Measurements from ENCODE around the gene GIMAP5.

Gene GIMAP5

DNA sequence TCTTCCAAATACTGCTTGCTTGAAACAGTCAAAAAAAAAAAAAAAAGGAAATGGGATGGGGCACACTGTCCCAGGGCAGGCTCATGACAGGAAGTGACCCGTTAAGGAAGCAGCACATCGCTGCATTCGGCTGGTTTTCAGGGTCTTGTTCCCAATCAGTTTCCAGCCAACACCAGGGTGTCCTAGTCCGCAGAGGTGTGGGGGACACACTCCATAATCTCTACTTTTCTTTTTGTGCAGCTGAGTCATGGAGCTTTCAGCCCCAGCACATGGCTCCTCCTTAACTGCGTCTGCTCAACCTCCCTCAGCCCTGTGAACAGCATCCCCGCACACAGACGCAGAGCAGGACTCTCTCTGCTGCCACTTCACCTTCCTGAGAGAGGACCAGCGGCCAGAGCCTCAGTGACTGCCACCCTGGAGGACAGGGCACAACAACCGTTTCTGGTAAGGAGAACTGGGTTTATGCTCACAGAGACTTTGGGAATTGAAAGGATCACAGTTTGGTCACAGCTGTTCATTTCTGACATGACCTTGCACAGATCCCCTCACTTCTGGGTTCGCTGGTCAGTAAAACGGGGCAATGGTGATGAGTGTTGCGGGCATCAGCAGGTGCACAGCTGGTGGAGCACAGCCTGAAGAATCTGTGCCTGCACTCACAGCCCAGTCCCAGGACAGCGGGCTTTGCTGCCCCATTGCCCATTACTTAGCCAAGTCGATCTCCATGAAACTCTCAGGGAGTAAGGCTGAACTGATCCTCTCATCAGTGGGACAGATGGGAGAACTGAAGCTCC lies at the start of gene GIMAP5:
Gene GIMAP5, plus strand, starts transcription at position 154 of the 791 bp plus-strand sequence. CDS start 3,467 bp downstream, outside the sequence.
- no peak within 1 kb of the TSS for H3K4me3 ChIP-seq (ENCODE audit: low read depth, low read length)

DNA sequence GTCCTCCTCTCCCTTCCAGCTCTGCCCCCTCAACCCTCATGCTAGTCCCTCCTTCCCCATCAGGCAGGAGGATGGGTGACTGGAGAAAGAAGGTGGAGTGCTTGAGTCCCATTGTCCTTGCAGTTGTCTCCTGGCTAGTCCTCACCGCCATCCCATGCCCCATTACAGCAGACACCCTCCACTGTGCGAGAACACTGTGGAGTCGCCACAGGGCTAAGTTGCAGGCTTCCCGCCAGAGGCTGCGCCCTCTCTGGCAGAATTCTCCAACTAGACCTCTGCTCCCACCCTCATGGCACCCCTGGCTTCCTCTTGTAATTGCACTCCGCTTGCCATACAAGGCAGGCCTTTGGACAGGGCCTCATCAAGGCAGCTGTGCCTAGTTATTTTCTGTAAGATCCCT lies 48.6 kb upstream of the GIMAP5 start:
- no peak overlapping the region for H3K4me3 ChIP-seq (ENCODE audit: low read depth, low read length)

DNA sequence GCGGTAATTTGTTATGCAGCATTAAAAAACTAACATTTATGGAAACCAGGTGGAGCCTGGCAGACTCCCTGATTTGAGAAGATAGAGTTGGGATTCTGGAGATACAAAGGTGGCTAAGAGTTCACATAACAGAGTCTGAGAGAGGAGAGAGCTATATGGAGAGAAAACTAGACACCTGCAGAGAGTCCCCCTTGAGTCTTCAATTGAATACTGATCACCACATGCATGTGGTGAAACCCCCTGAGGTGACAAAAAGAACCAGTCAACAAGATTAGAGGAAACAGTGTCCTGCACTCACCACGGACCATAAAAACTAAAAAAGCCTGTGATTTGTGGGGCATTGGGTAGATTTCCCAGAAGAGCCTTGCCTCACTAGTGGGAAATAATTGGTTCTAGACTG lies 41.6 kb upstream of the GIMAP5 start:
- H3K4me3 ChIP-seq (ENCODE audit: low read depth, low read length): no peak overlapping the region

DNA sequence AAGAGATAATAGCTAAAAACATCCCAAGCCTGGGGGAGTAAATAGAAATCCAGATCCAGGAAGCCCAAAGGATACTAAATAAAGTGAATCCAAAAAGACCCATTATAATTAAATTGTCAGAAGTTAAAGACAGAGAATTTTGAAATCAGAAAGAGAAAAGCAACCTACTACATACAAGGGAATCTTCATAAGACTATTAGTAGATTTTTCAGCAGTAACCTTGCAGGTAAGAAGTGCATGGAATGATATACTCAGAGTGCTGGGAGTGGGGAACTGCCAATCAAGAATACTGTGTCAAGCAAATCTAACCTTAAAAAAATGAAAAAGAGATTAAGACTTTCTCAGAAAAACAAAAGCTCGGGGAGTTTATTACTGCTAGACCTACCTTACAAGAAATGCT lies 34.0 kb upstream of the GIMAP5 start:
- no peak overlapping the region for H3K4me3 ChIP-seq (ENCODE audit: low read depth, low read length)

DNA sequence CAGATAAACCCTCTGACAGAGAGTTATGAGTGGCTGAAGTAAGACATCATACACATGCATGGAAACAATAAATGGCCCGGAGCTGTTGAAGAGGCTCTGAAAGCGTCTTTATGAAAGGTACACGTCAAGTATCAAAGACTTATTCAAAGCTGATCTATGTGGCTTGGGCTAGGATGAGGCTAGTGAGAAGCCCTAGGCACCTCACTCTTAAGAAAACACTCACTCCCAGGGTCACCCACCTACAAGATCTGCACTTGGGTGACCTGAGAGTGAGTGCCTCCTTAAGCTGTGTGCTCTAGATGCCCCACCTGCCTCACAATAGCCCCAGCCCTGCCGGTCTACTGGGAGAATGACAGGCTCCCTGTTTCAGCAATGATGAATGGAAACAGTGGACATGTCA lies 21.9 kb upstream of the GIMAP5 start:
- no peak overlapping the region for H3K4me3 ChIP-seq (ENCODE audit: low read depth, low read length)

DNA sequence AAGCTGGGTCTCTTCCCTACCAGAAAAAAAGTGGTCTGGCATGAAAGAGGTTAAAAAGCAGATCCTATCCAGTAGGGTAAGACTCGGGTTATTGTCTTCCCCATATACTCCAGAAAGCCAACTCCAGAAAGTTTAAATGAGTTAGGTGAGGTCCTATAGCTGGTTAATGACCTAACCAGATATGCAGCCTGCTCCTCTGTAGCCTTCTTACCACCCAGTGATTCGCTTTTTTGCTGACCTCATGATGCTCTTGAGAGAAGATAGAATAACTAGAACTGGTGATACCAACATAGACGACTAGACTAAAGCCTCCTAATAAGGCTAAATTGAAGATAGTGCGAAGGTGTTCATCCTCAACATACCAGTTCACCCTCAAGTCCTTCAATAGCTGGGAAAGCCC lies 21.5 kb upstream of the GIMAP5 start:
- no peak overlapping the region for H3K4me3 ChIP-seq (ENCODE audit: low read depth, low read length)

DNA sequence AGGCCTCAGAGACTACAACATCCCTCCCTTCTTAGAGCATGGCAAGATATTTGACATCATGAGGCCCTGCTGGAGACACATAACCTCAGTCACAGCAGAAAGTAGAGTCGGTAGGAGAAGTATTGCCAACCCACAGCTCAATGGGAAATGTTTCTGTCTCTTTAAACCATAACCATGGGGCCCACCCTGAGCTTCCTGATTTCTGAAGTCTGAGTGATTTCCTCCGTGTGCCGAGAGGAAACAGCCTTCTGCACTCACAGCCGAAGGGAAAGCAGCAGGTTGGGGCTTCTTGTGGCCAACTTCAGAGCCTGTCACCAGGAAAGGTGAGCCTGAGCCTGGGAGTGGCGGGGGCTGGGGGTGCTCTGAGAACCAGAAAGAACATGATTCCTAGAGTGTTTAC lies 20.9 kb upstream of the GIMAP5 start, which contains the start of gene GIMAP1:
Gene GIMAP1, plus strand, starts transcription at position 246 of the 400 bp plus-strand sequence. CDS start 2,435 bp downstream, outside the sequence.
- no peak within 1 kb of the TSS for H3K4me3 ChIP-seq (ENCODE audit: low read depth, low read length)

DNA sequence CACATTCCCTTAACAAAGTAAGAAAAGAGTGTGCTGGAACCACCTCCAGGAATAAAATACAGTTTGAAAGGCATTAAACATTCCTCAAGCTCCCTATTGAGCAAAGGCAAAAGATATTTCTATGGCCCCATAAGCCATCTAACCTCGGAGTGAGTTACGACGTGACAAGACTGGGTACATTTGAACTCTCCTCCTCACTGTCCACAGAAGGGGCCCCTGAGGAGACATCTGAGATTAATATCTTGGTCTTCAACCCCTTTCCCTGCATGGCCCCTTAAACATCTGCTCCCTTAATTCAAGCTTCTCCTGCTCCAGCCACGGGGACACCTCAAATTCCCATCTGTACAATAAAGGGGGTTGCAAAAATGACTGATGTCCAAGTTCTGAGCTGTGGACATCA lies 20.3 kb upstream of the GIMAP5 start:
- H3K4me3 ChIP-seq (ENCODE audit: low read depth, low read length): no peak overlapping the region

DNA sequence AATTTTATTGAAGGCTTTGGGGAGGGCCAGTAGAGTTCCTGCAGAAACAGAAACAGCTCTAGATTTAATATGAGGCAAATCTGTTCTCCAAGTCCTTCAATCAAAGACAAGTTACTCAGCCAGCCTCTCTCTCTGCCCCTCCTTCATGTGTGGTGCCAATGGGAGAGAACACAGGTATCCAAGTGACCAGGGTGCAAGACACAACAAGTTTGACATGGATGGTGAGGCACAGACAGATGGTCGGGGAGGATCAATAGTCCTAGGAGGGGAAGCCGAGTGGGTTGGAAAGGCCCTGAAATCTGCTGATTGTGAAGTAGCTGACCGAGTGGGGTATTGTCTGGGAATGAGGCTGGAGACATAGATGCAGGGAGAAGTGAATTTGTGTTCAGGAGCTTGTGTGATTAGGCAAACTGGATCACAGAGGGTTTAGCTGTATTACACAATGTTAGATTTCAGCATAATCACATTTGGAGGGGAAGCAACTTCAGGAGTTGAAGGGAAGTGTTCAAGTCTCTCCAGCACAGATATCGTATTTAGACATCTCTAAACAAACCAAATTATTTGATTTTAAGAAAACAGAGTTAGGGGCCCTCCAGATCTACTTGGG lies 19.3 kb upstream of the GIMAP5 start:
- H3K4me3 ChIP-seq (ENCODE audit: low read depth, low read length): no peak overlapping the region

DNA sequence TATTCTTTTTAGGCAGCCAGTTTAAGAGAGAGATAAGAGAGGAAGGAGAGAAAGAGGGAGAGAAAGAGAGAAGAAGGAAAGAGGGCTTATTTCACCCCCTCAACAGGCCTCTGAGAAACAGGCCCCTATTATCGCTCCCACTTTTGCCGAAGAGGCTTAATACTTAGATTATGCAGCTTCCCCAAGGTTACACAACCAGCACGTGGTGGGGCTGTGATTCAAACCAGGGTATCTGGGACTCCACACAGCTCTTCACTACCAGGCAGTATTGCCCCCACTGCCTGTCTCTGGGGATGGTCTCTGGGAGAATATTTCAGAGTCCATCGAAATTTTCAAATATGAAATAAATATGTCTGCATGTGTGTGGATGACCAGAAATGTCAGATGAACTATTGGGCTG lies 17.8 kb upstream of the GIMAP5 start:
- no peak overlapping the region for H3K4me3 ChIP-seq (ENCODE audit: low read depth, low read length)

DNA sequence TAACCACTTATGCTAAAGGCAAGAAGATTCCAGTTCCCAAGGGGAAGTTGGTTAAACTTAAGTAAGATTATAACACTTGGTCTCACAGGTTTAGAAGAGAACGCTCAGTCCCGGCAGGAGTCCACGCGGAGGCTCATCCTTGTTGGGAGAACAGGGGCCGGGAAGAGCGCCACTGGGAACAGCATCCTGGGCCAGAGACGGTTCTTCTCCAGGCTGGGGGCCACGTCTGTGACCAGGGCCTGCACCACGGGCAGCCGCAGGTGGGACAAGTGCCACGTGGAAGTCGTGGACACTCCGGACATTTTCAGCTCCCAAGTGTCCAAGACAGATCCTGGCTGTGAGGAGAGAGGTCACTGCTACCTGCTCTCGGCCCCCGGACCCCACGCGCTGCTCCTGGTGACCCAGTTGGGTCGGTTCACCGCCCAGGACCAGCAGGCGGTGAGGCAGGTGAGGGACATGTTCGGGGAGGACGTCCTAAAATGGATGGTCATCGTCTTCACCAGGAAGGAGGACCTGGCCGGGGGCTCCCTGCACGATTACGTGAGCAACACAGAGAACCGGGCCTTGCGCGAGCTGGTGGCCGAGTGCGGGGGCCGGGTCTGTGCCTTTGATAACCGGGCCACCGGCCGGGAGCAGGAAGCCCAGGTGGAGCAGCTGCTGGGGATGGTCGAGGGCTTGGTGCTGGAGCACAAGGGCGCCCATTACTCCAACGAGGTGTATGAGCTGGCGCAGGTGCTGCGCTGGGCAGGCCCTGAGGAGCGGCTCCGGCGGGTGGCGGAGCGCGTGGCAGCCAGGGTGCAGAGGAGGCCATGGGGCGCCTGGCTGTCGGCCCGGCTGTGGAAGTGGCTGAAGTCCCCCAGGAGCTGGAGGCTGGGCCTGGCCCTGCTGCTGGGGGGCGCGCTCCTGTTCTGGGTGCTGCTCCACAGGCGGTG lies 17.0 kb upstream of the GIMAP5 start:
- no peak overlapping the region for H3K4me3 ChIP-seq (ENCODE audit: low read depth, low read length)

DNA sequence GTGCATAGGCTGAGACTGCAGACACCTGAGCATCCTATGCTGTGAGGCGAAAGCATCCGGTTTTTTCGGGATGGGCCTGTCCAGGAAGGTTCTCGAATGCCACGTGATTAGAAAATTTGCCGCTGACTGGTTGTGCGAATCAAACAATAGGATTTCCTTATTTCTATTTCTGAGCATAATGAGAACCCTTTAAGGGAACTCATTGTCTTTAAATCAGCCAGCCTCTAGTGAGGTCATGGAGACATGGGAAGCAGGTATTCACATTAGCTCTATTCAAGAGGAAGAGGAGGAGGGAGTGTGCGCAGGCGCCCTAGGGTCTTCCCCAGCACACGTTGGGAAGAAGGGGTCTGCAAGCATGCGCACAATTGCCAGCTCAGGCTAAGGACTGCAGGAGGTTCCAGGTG lies 15.2 kb upstream of the GIMAP5 start:
- H3K4me3 ChIP-seq (ENCODE audit: low read depth, low read length): no peak overlapping the region

DNA sequence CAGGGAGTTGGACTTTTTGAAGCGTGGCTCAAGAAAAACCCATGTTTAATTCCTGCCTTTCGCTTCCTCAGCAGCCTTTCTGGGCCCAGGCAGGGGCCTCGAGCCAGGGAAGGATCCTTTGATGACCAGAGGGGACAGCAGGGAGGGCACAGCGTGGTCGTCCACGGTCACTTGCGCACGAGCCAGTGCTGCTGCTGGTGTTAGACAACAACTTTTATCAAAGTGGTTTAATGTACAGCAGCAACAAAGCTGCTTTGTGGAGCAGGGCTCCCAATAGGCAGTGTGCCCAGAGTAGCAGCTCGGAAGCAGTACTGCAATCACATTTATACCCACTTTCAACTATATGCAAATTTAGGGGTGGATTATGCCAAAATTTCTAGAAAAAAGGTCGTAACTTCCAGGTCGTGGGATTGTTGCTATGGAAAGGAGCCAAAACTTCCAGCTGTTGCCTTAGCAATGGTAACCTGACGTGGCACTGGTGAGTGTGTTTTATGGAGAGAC lies 14.7 kb upstream of the GIMAP5 start:
- H3K4me3 ChIP-seq (ENCODE audit: low read depth, low read length): no peak overlapping the region

DNA sequence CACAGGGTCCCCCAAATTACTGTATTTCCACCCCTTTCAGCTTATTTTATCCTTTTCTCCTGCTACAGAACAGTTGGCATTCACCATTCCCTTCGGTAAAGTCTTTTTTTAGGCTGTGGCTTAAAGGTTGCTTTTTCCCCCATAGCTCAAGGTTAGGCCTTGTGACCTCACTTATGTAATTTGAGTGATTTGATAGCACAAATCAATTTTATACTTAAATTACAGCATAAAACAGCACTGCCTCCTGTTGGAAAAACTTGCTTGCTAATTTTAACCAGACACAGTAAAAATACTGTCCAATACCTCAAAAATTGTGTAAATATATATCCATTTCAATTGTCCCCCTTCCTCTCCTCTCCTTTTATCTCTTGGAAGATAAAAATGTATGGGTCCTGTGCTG lies 13.8 kb upstream of the GIMAP5 start:
- no peak overlapping the region for H3K4me3 ChIP-seq (ENCODE audit: low read depth, low read length)

DNA sequence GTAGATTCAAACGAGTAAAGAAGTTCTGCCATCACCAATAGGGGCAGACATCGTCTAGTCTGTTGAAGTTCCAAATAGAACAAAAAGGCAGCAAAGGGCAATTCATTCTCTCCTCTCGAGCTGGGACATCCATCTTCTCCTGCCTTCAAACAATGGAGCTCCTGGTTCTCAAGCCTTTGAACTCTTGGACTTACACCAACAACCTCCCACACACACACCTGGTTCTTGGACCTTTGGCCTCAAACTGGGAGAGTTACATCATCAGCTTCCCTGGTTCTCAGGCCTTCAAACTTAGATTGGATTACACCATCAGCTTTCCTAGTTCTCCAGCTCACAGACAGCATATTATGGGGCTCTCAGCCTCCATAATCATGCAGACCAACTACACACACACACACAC lies 9.8 kb upstream of the GIMAP5 start:
- H3K4me3 ChIP-seq (ENCODE audit: low read depth, low read length): no peak overlapping the region

DNA sequence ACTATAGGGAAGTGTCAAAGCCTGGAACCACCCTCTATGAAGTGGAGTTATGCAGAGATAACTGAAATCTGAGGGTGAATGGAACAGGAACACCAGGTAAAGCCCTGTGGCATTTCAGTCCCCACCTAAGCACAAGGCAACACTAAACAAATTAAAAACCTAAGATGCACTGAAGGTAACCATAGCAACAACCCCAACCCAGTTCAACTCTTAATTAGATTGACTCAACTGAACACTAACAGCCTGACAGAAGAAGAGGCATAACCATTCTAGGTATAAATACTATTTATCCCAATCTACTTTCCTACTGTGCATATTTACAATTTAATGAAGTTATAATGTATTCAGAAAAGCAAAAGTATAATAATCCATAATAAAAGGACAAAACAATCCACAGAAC lies 9.2 kb upstream of the GIMAP5 start:
- no peak overlapping the region for H3K4me3 ChIP-seq (ENCODE audit: low read depth, low read length)

DNA sequence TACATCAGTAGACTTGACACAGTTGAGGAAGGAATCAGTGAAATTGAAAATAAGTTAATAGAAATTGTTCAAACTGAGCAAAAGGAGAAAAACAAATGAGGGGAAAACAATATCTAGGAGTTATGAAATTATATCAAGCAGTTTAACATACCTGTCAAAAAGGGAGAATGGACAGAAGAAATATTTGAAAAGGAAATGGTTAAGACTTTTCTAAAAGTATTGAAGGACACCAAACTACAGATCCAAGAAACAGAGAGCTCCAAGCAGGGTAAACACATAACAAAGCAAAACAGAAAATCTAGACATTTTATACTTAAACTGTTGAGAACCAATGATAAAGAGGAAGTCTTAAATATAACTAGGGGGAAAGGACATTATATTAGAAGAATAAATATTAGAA lies 8.6 kb upstream of the GIMAP5 start:
- no peak overlapping the region for H3K4me3 ChIP-seq (ENCODE audit: low read depth, low read length)

DNA sequence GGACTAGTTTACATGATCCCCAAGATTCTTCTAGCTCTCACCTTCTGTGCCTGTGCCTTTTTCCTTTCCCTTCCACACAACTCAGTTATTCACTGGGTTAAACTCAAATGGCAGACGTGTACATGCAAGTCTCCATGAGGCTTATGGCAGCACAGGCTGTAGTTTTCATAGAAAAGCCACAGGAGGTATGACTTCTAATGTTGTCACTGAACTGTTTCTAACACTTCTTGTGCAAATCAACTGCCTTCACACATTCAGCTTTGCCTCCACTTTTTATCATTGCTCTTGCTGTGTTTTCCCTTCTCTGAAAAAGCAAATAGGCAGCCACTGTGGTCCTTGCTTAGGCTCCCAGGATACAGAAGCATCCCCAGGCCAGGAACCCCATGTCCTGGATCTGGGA lies 5.3 kb upstream of the GIMAP5 start:
- no peak overlapping the region for H3K4me3 ChIP-seq (ENCODE audit: low read depth, low read length)

DNA sequence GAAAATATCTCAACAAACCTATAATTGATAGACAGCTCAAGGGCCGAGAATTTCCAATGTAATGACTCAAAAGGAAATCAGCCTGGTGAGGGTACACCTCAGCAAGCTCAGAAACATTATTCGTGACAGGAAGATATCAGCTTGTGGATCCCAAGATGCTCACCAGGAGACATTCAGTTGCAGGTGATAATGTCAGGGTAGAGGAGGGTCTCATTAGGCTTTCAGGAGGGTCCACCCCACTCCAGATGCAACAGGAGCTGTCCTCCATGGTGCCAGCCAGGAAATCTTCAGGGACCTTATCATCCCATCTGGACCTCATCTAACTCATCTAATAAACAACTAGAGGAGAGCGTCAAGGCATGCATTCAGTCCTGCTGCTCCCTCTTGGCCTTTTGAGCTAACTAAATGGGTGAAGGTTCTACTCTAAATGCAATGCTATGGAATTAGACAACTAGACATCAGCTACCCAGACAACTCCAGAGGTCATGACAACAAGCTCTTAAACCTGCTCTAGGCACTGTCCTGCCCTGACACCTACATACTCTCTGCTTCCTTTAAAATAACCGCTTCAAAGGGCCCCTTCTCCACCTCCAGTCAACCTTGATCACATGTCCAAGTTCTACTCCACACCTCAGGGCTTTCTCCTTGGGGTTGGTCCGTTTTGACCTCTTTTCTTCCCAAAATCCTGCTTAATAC lies 4.3 kb upstream of the GIMAP5 start:
- H3K4me3 ChIP-seq (ENCODE audit: low read depth, low read length): no peak overlapping the region

DNA sequence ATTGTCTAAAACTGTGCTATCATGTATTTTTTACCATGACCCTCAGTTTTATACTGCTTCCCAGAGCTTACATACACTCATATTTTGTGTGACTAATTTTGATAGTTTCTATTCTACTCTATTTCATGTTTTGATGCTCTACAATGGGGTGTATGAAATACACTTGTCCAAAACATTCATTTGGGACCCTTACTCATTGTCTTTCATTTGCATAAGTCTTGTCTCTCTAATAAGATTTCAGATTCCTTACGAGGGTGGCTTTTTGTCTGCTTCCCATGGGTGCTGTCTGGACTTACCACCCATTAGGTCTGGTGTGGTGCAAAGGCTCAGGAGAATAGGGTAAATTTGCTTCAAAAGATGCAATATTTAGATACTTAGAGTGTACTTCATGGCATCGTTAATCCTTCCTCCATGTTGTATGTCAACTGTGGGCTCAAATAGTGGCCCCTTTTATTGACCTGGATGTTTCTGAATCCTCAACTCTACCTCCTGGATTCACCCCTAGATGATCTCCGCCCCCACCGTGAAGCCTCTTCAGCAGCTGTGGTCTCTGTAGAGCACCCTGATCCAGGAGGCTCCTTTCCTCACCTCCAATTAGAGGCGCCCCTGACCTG lies 3.6 kb upstream of the GIMAP5 start:
- no peak overlapping the region for H3K4me3 ChIP-seq (ENCODE audit: low read depth, low read length)
